ENCODE measurements around the gene C8B.

C8B gene

GRCh38 chr1:56897150-56898004, 68.4 kb downstream of the C8B start:
- DNase-seq = no peak

- no peak for DNase-seq
These were observed 71.8 kb downstream of the C8B start for GRCh38 chr1:56894014-56894413.

- no peak for DNase-seq
These were observed 75.6 kb downstream of the C8B start for GRCh38 chr1:56890229-56890628.

- DNase-seq = no peak
These were observed 84.4 kb downstream of the C8B start for GRCh38 chr1:56881417-56881816.

GRCh38 chr1:56880774-56881173, 85.0 kb downstream of the C8B start:
- DNase-seq = no peak
